GM23338 (cell line): ENCODE measurements around the gene CHRD. TPM values are rescaled to one million over a fixed set of nuclear protein-coding genes. Genes with fewer than 3 reads are reported as not detected.

Source experiments
- ATAC-seq: fragments of 200-7000 bp; cut with Tn5 transposase; 3 replicates; pipeline ENCODE4 v1.9.1; 2020
- DNase-seq: peaks from one replicate; pipeline ENCODE4 v3.0.0-alpha.2; 2015; ENCODE audit warnings: low spot score
- H2AFZ ChIP-seq: fragments of 200-600 bp; sonication (generic); 2 replicates; pipeline ENCODE4 v1.8.0; 2016; ENCODE audit warnings: antibody characterized with exemption, mild to moderate bottlenecking, moderate library complexity
- H3F3A ChIP-seq: fragments of 200-600 bp; sonication (generic); replicated peaks from 2 replicates; pipeline ENCODE4 v1.8.0; 2017; ENCODE audit warnings: antibody characterized with exemption, mixed run types, low read depth
- H3K27ac ChIP-seq: fragments of 200-600 bp; sonication (generic); 2 replicates; pipeline ENCODE4 v1.6.1; 2016; ENCODE audit warnings: low read depth
- H3K27me3 ChIP-seq: fragments of 200-600 bp; sonication (generic); 2 replicates; pipeline ENCODE4 v1.8.0; 2016; ENCODE audit warnings: mild to moderate bottlenecking, mixed run types, moderate library complexity; ENCODE audit not compliant: insufficient read depth
- H3K36me3 ChIP-seq: fragments of 200-600 bp; sonication (generic); 2 replicates; pipeline ENCODE4 v1.8.0; 2016; ENCODE audit warnings: mild to moderate bottlenecking; ENCODE audit not compliant: insufficient read depth
- H3K4me1 ChIP-seq: fragments of 200-600 bp; sonication (generic); 2 replicates; pipeline ENCODE4 v1.8.0; 2016; ENCODE audit warnings: mild to moderate bottlenecking, moderate library complexity; ENCODE audit not compliant: insufficient read depth
- H3K4me2 ChIP-seq: fragments of 200-600 bp; sonication (generic); 2 replicates; pipeline ENCODE4 v1.7.1; 2017; ENCODE audit warnings: mixed run types
- H3K4me3 ChIP-seq: fragments of 200-600 bp; sonication (generic); 2 replicates; pipeline ENCODE4 v1.6.1; 2016; ENCODE audit warnings: mixed run types
- H3K79me2 ChIP-seq: fragments of 200-600 bp; sonication (generic); replicated peaks from 2 replicates; pipeline ENCODE4 v1.8.0; 2017; ENCODE audit warnings: mild to moderate bottlenecking; ENCODE audit not compliant: insufficient read depth
- H3K9me2 ChIP-seq: fragments of 200-600 bp; sonication (generic); 2 replicates; pipeline ENCODE4 v1.8.0; 2017; ENCODE audit not compliant: insufficient read depth
- H4K20me1 ChIP-seq: fragments of 200-600 bp; sonication (generic); replicated peaks from 2 replicates; pipeline ENCODE4 v1.8.0; 2017; ENCODE audit warnings: mild to moderate bottlenecking; ENCODE audit not compliant: insufficient read depth
- H3K27ac Mint-ChIP-seq: 2 replicates; pipeline ENCODE4 v1.8.0; 2020; ENCODE audit warnings: inconsistent platforms, mild to moderate bottlenecking, moderate library complexity, mixed read lengths
- H3K27me3 Mint-ChIP-seq: 3 replicates; pipeline ENCODE4 v1.8.0; 2022; ENCODE audit warnings: low read depth, mild to moderate bottlenecking, moderate library complexity, mixed read lengths, inconsistent platforms; ENCODE audit not compliant: insufficient read depth, poor library complexity
- H3K36me3 Mint-ChIP-seq: 3 replicates; pipeline ENCODE4 v1.8.0; 2021; ENCODE audit warnings: low read depth, mild to moderate bottlenecking, inconsistent platforms, moderate library complexity, mixed read lengths
- H3K4me1 Mint-ChIP-seq: 3 replicates; pipeline ENCODE4 v1.8.0; 2020; ENCODE audit warnings: mild to moderate bottlenecking, inconsistent platforms, mixed read lengths
- H3K4me3 Mint-ChIP-seq: 3 replicates; pipeline ENCODE4 v1.8.0; 2021; ENCODE audit warnings: moderate library complexity, mild to moderate bottlenecking, inconsistent platforms, mixed read lengths
- H3K9me3 Mint-ChIP-seq: 3 replicates; pipeline ENCODE4 v1.8.0; 2020; ENCODE audit warnings: moderate library complexity, mild to moderate bottlenecking, inconsistent platforms, mixed read lengths
- CREB1 ChIP-seq: fragments of 250-450 bp; sonication (Bioruptor Pico); IDR thresholded peaks from 2 replicates; pipeline ENCODE4 v1.5.0; 2020; ENCODE audit warnings: low read depth, mild to moderate bottlenecking, moderate library complexity
- CTCF ChIP-seq, 2 experiments: fragments of 200-600 bp in 1 of 2; sonication (generic) in 1 of 2; conservative IDR thresholded peaks; 2 replicates each; pipeline versions ENCODE4 v1.5.1 to v1.6.1; 2016 to 2017; ENCODE audit warnings: antibody characterized with exemption in 2 of 2, low read depth in 2 of 2, mild to moderate bottlenecking in 2 of 2, moderate library complexity in 1 of 2
- ETS1 ChIP-seq: IDR thresholded peaks from 2 replicates; pipeline ENCODE4 v1.6.1; 2016; ENCODE audit warnings: antibody characterized with exemption
- EZH2 ChIP-seq: fragments of 200-600 bp; sonication (generic); IDR thresholded peaks from one replicate; pipeline ENCODE4 v1.8.0; 2017; ENCODE audit warnings: antibody characterized with exemption, mild to moderate bottlenecking, low read depth; ENCODE audit not compliant: unreplicated experiment
- EZH2phosphoT487 ChIP-seq: fragments of 200-600 bp; sonication (generic); IDR thresholded peaks from one replicate; pipeline ENCODE4 v1.8.1; 2018; ENCODE audit warnings: antibody characterized with exemption; ENCODE audit not compliant: unreplicated experiment
- JUNB ChIP-seq: IDR thresholded peaks from one replicate; pipeline ENCODE4 v1.6.1; 2016; ENCODE audit warnings: antibody characterized with exemption; ENCODE audit not compliant: unreplicated experiment
- NANOG ChIP-seq: IDR thresholded peaks from 2 replicates; pipeline ENCODE4 v1.6.1; 2016; ENCODE audit warnings: antibody characterized with exemption, borderline replicate concordance
- POLR2AphosphoS5 ChIP-seq: IDR thresholded peaks from 2 replicates; pipeline ENCODE4 v1.6.1; 2016; ENCODE audit warnings: antibody characterized with exemption, low read depth
- REST ChIP-seq: IDR thresholded peaks from one replicate; pipeline ENCODE4 v1.6.1; 2018; ENCODE audit warnings: antibody characterized with exemption; ENCODE audit not compliant: unreplicated experiment
- STAT1 ChIP-seq: IDR thresholded peaks from one replicate; pipeline ENCODE4 v1.6.1; 2016; ENCODE audit warnings: antibody characterized with exemption; ENCODE audit not compliant: unreplicated experiment
- ZNF331 ChIP-seq: fragments of 250-450 bp; sonication (Bioruptor Pico); IDR thresholded peaks from 2 replicates; pipeline ENCODE4 v1.5.0; 2020; ENCODE audit warnings: low read depth, mild to moderate bottlenecking, moderate library complexity
- ZNF462 ChIP-seq: fragments of 250-450 bp; sonication (Bioruptor Pico); IDR thresholded peaks from 2 replicates; pipeline ENCODE4 v1.5.0; 2020; ENCODE audit warnings: mild to moderate bottlenecking, moderate library complexity
- polyA plus RNA-seq: library from polyadenylated mRNA; unstranded; fragments of >200 nt; fragmentation: Nextera tagmentation; extraction: Ambion mirVana; gene quantifications from 2 replicates; pipeline ENCODE4 v1.2.1, GENCODE V29; 2016
- total RNA-seq: library from RNA; depleted of rRNA; stranded (reverse); fragments of >200 nt; shearing (Covaris generic); gene quantifications from 2 replicates; pipeline ENCODE4 v1.2.3, GENCODE V29; 2014

Gene CHRD
- total and polyA plus RNA-seq, 2 experiments from 2014 or later: 0.34 to 0.66 TPM

GRCh38 chr3:184332370-184333090, 47.3 kb upstream of the CHRD start (continued):
- TF ChIP-seq CTCF (conservative IDR thresholded peaks at IDR 0.05; ENCODE audit: low read depth in 2 of 2) (no peak), ETS1 (no peak), POLR2AphosphoS5 (no peak), CREB1 (no peak), EZH2 (no peak), ZNF331 (CRISPR knock-in tag) (no peak), STAT1 (no peak), EZH2phosphoT487 (no peak), NANOG (no peak), REST (no peak), JUNB (no peak)

- Histone ChIP-seq H3K36me3 (peaks cover 54% of the 10 kb centered on the region), H4K20me1 (peaks cover 48% of the 10 kb centered on the region)
- TF ChIP-seq ZNF462 (CRISPR knock-in tag) (no peak), STAT1 (no peak), EZH2 (no peak), EZH2phosphoT487 (no peak)
Measured at GRCh38 chr3:184333190-184333589, 46.7 kb upstream of the CHRD start.

More at GRCh38 chr3:184333190-184333589, 46.7 kb upstream of the CHRD start:
- no peak for ATAC-seq
- Histone ChIP-seq H3K9me2 (no peaks in the 10 kb centered on the region), H3K27me3 (no peaks in the 10 kb centered on the region), H3K4me3 (no peak overlapping the region), H3F3A (peaks cover 62% of the 10 kb centered on the region), H3K4me2 (no peak overlapping the region), H3K4me1 (peaks cover 18% of the 10 kb centered on the region), H3K79me2 (peaks cover 35% of the 10 kb centered on the region), H3K27ac (peak overlapping the region; percentile 69; the same call in 1 of the 2 replicates), H2AFZ (no peak overlapping the region)
- Mint-ChIP-seq H3K27me3 (peaks cover 34% of the 10 kb centered on the region), H3K9me3 (peaks cover 3% of the 10 kb centered on the region; the same call in 1 of the 3 replicates), H3K4me1 (peaks cover 23% of the 10 kb centered on the region), H3K36me3 (peaks cover 74% of the 10 kb centered on the region), H3K27ac (0 out of 2 replicates have a peak overlapping the region, but pooled peaks have one; percentile 13), H3K4me3 (no peak overlapping the region; the same call in 2 of the 3 replicates)
- no peak for DNase-seq
